HUDEP-2 (cell line): Measurements from ENCODE around the gene ADAMTS6.
A peak's percentile ranks its signal among the peaks of the same experiment; 100 is the strongest.
"Not testable (repeated sequence)": the region's sequence is repeated elsewhere in the genome, so short reads cannot be mapped to it uniquely, and the experiment has no call there.

Experiments used
- DNase-seq, 76 experiments: peaks; one replicate each; lab custom pipeline; 2025; ENCODE audit not compliant: unreplicated experiment in 76 of 76; lab: John Stamatoyannopoulos, UW

Gene ADAMTS6, protein sequence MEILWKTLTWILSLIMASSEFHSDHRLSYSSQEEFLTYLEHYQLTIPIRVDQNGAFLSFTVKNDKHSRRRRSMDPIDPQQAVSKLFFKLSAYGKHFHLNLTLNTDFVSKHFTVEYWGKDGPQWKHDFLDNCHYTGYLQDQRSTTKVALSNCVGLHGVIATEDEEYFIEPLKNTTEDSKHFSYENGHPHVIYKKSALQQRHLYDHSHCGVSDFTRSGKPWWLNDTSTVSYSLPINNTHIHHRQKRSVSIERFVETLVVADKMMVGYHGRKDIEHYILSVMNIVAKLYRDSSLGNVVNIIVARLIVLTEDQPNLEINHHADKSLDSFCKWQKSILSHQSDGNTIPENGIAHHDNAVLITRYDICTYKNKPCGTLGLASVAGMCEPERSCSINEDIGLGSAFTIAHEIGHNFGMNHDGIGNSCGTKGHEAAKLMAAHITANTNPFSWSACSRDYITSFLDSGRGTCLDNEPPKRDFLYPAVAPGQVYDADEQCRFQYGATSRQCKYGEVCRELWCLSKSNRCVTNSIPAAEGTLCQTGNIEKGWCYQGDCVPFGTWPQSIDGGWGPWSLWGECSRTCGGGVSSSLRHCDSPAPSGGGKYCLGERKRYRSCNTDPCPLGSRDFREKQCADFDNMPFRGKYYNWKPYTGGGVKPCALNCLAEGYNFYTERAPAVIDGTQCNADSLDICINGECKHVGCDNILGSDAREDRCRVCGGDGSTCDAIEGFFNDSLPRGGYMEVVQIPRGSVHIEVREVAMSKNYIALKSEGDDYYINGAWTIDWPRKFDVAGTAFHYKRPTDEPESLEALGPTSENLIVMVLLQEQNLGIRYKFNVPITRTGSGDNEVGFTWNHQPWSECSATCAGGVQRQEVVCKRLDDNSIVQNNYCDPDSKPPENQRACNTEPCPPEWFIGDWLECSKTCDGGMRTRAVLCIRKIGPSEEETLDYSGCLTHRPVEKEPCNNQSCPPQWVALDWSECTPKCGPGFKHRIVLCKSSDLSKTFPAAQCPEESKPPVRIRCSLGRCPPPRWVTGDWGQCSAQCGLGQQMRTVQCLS (N-terminal part only)

GRCh38 chr5:65481635-65482295 is at the start of gene ADAMTS6:
Gene ADAMTS6 (minus strand): TSS chr5:65481920. CDS start chr5:65473673, 8,247 bp downstream.
- DNase-seq = peak in 74 of 76 experiments; percentile 9 to 93 (median 80)

DNA sequence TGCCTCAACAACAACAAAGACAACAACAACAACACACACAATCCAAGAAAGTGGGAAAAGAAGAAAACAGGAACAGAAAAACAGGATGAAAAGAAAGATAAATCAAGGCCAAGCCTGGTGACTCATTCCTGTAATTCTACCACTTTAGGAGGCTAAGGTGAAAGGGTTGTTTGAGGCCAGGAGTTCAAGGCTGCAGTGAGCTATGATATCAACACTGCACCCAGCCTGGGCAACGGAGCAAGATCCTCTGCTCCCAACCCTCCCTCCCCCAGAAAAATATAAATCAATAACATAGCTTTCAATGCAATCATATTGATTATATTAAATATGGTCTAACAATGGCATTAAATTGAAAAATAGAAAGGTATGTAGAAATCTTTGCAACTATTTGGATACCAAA is 49.2 kb upstream of the ADAMTS6 start:
- no peak for DNase-seq

DNA sequence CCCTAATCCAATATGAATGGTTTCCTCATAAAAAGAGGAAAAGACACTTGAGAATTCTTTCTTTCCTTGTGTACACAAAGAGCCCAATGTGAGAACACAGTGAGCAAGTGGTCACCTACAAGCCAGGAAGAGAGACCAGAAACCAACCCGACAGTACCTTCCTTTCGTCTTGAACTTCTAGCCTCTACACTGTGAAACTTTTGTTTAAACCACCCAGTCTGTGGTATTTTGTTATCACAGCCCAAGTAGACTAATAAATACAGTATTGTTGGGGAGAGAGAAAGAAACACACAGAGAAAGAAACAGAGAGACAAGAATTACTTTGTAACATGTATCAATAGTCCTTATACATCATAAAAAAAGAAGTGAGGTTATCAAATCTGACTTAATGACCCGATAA is 44.0 kb upstream of the ADAMTS6 start:
- DNase-seq = no peak

GRCh38 chr5:65512170-65512937 is 30.6 kb upstream of the ADAMTS6 start:
- no peak for DNase-seq

- no peak for DNase-seq
Measured at GRCh38 chr5:65508978-65509377, 27.3 kb upstream of the ADAMTS6 start.

DNA sequence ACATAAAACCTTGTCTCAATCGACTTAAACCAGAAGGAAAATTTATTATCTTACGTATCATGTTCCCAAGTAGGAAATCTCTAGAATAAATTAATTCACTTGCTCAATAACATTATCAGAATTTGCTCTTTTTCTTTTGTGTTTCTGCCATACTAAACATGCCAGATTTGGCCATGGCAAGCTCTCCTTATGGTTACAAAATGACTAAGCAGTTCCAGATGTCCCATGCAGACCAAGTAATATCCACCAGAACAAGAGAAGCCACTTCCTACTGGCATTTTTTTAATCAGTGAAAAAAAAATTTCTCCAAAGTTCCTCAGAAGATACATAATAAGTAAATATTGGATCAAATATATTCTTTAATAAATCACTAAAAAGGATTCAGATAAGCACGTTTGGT is 25.2 kb upstream of the ADAMTS6 start:
- DNase-seq = no peak

DNA sequence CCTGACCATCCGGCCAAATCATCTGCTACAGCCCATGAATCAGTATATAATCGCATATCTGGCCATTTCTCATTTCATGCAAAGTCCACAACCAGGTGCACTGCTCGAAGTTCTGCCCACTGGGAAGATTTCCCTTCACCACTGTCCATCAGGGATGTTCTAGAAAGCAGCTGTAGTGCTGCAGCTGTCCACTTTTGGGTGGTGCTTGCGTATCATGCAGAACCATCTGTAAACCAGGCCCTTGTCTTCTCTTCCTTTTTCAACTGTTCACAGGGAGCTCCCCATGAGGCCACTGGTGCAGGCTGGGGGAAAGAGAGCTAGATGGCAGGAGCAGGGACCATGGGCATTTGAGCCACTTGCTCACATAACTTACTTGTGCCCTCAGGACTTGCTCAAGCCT is 7.4 kb upstream of the ADAMTS6 start:
- peak in 1 of 76 experiments; percentile 6 for DNase-seq

GRCh38 chr5:65488038-65488687 is 6.4 kb upstream of the ADAMTS6 start:
- peak in 2 of 76 experiments; percentile 2 to 4 for DNase-seq

DNA sequence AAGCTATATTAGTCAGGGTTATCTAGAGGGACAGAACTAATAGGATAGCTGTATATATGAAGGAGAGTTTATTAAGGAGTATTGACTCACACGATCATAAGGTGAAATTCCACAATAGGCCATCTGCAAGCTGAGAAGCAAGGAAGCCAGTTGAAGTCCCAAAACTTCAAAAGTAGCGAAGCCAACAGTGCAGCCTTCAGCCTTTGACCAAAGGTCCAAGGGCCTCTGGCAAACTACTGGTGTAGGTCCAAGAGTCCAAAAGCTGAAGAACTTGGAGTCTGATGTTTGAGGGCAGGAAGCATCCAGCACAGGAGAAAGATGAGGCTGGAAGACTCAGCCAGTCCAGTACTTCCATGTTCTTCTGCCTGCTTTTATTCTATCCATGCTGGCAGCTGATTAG is 5.1 kb upstream of the ADAMTS6 start:
- not testable (repeated sequence) for DNase-seq

- no peak for DNase-seq
Measured at GRCh38 chr5:65485405-65485804, 3.7 kb upstream of the ADAMTS6 start.

- peak in 32 of 76 experiments; percentile 2 to 67 (median 38) for DNase-seq
Measured at GRCh38 chr5:65483546-65484346, 2.0 kb upstream of the ADAMTS6 start.

DNA sequence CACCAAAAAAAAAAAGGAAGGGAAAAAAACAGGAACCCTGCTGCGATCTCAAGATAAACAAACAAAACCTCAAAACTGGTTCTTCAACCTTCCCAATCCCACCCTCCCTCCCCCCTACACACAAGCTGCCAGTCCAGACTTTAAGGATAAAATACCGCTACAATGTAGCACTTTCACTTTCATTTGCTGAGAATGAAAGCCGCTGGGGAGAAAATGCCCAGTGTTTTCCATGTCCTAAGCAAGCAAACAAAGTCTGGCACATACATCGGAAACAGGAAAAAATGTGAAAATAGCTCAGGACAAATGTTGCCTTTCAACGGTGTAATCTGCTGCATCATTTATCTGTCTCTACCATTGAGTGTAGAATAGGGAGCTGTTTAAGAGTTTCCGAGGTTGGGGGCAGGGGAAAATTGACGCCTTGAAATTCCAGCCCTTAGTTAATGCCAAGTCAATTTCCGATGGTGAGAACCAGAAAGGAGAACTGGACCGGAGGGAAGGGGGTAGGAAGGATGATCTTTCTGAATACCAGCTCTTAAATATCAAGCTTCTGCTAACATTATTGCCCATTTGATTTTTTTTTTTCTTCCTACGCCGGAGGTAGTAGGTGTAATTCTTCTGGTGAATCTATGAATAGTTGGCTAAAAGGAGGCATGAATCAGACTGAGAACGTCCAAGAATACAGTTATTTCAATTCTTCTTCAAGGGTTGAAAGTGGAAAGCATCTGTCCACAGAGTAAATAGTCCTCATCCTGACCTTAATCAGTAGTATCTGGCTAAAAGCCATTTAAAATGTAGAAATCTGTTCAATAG is 1.2 kb upstream of the ADAMTS6 start:
- DNase-seq = peak in 21 of 76 experiments; percentile 1 to 31 (median 20)

- DNase-seq = peak in 4 of 76 experiments; percentile 10 to 40 (median 32)
Measured at GRCh38 chr5:65482296-65482735, 596 bp upstream of the ADAMTS6 start.

DNA sequence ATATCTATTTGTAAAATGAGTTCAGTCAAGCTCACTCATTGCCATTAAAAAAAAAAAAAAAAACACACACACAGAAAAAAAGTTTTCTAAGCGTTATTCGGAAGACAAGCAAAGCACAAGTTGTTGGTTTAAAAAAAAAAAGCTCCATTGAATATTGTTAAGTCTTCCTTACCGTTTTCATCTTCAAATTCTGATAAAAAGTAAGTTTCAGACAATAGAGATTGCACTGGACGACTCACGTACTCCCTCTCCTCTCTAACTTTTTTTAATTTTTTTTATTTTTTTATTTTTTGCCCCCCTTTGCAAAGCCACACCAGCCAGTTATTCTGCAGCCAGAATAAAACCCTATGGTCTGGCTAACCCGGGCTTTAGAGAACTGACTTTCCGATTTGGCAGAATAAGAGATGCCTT is 544 bp downstream of the ADAMTS6 start:
- DNase-seq = no peak

- peak in 57 of 76 experiments; percentile 4 to 61 (median 34) for DNase-seq
Measured at GRCh38 chr5:65480306-65480865, 1.3 kb downstream of the ADAMTS6 start.

- no peak for DNase-seq
Measured at GRCh38 chr5:65479527-65479926, 2.2 kb downstream of the ADAMTS6 start.

DNA sequence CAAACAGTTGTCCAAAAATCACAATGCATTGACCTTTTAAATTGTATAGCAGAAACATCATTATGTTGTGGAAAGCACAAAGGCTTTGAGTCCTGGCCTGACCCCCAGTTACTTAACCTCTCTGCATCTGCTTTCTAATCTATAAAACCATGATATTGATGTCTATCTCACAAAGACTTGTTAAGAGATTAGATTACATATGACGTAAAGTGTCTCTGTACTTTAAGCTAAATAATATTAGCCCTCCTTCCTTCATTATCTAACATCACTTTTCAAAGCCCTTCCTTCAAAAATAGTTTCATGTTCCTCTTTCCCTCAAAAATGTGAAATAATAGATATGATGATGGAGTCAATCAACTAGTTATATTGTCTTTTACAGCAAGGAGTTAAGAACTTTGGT is 3.4 kb downstream of the ADAMTS6 start:
- DNase-seq = no peak
